HEK293 (cell line): ENCODE data around the gene LAMP5.

Experiments used
- PBX3 ChIP-seq: sonication (generic); formaldehyde crosslinking; IDR thresholded peaks from 2 replicates; pipeline ENCODE4 v1.8.1; 2022; ENCODE audit warnings: mild to moderate bottlenecking, moderate library complexity, missing genetic modification reagents
- SETDB1 ChIP-seq: IDR thresholded peaks from one replicate; pipeline ENCODE4 v1.6.1; 2017; ENCODE audit warnings: mild to moderate bottlenecking, low read length, moderate library complexity, mixed read lengths; ENCODE audit not compliant: insufficient read length
- YY1 ChIP-seq: fragments of 450-650 bp; formaldehyde crosslinking; IDR thresholded peaks from 2 replicates; pipeline ENCODE4 v1.5.1; 2018; ENCODE audit warnings: missing biosample characterization, missing genetic modification characterization
- ZBTB26 ChIP-seq: fragments of 450-650 bp; formaldehyde crosslinking; optimal IDR thresholded peaks from 2 replicates; pipeline ENCODE3; 2016; ENCODE audit warnings: missing biosample characterization, mild to moderate bottlenecking, missing genetic modification characterization
- ZBTB49 ChIP-seq: fragments of 450-650 bp; formaldehyde crosslinking; IDR thresholded peaks from 2 replicates; pipeline ENCODE4 v1.5.1; 2016; ENCODE audit warnings: missing biosample characterization, missing genetic modification characterization, low read depth
- ZNF174 ChIP-seq: fragments of 450-650 bp; formaldehyde crosslinking; IDR thresholded peaks from 2 replicates; pipeline ENCODE4 v1.5.0; 2017; ENCODE audit warnings: missing biosample characterization, mild to moderate bottlenecking, missing genetic modification characterization
- ZNF292 ChIP-seq: fragments of 450-650 bp; formaldehyde crosslinking; IDR thresholded peaks from 2 replicates; pipeline ENCODE4 v1.5.1; 2016; ENCODE audit warnings: low read depth, missing biosample characterization, missing genetic modification characterization, borderline replicate concordance
- ZNF302 ChIP-seq: fragments of 450-650 bp; formaldehyde crosslinking; IDR thresholded peaks from 2 replicates; pipeline ENCODE4 v1.5.1; 2016; ENCODE audit warnings: missing biosample characterization, missing genetic modification characterization, low read depth
- ZNF37A ChIP-seq: fragments of 450-650 bp; IDR thresholded peaks from 2 replicates; pipeline ENCODE4 v1.5.1; 2018; ENCODE audit warnings: missing biosample characterization, missing genetic modification characterization
- ZNF747 ChIP-seq: fragments of 450-650 bp; formaldehyde crosslinking; IDR thresholded peaks from 2 replicates; pipeline ENCODE4 v1.5.1; 2016; ENCODE audit warnings: missing biosample characterization, missing genetic modification characterization
- ZNF830 ChIP-seq: fragments of 450-650 bp; IDR thresholded peaks from 2 replicates; pipeline ENCODE4 v1.5.0; 2018; ENCODE audit warnings: missing biosample characterization, missing genetic modification characterization, low read depth, mild to moderate bottlenecking, moderate library complexity
- TF ChIP-seq, protein P1 (sequence below): fragments of 450-650 bp; formaldehyde crosslinking; IDR thresholded peaks from 2 replicates; pipeline ENCODE4 v1.5.1; 2016; ENCODE audit warnings: missing biosample characterization, missing genetic modification characterization
- TF ChIP-seq, protein P2 (sequence below): fragments of 450-650 bp; formaldehyde crosslinking; IDR thresholded peaks from 2 replicates; pipeline ENCODE4 v1.5.1; 2016; ENCODE audit warnings: missing biosample characterization, missing genetic modification characterization

- TF ChIP-seq, protein P1, sequence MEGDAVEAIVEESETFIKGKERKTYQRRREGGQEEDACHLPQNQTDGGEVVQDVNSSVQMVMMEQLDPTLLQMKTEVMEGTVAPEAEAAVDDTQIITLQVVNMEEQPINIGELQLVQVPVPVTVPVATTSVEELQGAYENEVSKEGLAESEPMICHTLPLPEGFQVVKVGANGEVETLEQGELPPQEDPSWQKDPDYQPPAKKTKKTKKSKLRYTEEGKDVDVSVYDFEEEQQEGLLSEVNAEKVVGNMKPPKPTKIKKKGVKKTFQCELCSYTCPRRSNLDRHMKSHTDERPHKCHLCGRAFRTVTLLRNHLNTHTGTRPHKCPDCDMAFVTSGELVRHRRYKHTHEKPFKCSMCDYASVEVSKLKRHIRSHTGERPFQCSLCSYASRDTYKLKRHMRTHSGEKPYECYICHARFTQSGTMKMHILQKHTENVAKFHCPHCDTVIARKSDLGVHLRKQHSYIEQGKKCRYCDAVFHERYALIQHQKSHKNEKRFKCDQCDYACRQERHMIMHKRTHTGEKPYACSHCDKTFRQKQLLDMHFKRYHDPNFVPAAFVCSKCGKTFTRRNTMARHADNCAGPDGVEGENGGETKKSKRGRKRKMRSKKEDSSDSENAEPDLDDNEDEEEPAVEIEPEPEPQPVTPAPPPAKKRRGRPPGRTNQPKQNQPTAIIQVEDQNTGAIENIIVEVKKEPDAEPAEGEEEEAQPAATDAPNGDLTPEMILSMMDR, result no peak
- no peak for TF ChIP-seq ZNF37A (tag by site-specific recombination)
- no peak for TF ChIP-seq ZNF302
- TF ChIP-seq ZNF292 (tag by site-specific recombination), result no peak
- no peak for TF ChIP-seq ZBTB49 (tag by site-specific recombination)
- TF ChIP-seq, protein P2, sequence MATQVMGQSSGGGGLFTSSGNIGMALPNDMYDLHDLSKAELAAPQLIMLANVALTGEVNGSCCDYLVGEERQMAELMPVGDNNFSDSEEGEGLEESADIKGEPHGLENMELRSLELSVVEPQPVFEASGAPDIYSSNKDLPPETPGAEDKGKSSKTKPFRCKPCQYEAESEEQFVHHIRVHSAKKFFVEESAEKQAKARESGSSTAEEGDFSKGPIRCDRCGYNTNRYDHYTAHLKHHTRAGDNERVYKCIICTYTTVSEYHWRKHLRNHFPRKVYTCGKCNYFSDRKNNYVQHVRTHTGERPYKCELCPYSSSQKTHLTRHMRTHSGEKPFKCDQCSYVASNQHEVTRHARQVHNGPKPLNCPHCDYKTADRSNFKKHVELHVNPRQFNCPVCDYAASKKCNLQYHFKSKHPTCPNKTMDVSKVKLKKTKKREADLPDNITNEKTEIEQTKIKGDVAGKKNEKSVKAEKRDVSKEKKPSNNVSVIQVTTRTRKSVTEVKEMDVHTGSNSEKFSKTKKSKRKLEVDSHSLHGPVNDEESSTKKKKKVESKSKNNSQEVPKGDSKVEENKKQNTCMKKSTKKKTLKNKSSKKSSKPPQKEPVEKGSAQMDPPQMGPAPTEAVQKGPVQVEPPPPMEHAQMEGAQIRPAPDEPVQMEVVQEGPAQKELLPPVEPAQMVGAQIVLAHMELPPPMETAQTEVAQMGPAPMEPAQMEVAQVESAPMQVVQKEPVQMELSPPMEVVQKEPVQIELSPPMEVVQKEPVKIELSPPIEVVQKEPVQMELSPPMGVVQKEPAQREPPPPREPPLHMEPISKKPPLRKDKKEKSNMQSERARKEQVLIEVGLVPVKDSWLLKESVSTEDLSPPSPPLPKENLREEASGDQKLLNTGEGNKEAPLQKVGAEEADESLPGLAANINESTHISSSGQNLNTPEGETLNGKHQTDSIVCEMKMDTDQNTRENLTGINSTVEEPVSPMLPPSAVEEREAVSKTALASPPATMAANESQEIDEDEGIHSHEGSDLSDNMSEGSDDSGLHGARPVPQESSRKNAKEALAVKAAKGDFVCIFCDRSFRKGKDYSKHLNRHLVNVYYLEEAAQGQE, result no peak
- TF ChIP-seq ZNF174 (tag by site-specific recombination), result no peak
- no peak for TF ChIP-seq PBX3 (CRISPR knock-in tag)
- TF ChIP-seq ZBTB26 (tag by site-specific recombination), result no peak
- TF ChIP-seq ZNF747, result no peak
- no peak for TF ChIP-seq YY1 (tag by site-specific recombination)
- TF ChIP-seq SETDB1, result no peak
- no peak for TF ChIP-seq ZNF830 (tag by site-specific recombination)
Observed at GRCh38 chr20:9488063-9488462, 26.3 kb upstream of the LAMP5 start.
